ENCODE measurements around the gene MCF2L.
"Not testable (repeated sequence)": the region's sequence is repeated elsewhere in the genome, so short reads cannot be mapped to it uniquely, and the experiment has no call there.

Gene MCF2L

DNA sequence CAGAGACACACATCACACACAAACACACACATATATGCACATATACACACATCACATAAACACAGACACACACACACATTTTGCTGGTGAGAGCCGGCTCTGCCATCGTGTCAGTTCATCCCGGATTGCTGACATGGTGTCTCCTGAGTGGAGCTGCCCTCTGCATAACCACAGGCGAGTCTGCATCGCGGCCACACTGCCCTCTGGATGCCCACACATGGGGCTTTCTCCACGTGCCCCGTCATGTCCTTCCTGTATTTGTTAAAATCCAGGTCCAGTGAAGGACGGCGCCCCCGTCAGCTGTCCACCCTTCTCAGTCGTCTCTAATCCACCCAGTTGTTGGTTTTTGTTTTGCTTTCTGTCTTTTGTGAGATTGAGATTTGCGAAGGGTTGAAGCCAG is 84.0 kb downstream of the MCF2L start:
- no peak overlapping the region for H3K4me3 Mint-ChIP-seq
- no peak overlapping the region for H3K27ac Mint-ChIP-seq
- H3K36me3 Mint-ChIP-seq, result no peaks in the 10 kb centered on the region

DNA sequence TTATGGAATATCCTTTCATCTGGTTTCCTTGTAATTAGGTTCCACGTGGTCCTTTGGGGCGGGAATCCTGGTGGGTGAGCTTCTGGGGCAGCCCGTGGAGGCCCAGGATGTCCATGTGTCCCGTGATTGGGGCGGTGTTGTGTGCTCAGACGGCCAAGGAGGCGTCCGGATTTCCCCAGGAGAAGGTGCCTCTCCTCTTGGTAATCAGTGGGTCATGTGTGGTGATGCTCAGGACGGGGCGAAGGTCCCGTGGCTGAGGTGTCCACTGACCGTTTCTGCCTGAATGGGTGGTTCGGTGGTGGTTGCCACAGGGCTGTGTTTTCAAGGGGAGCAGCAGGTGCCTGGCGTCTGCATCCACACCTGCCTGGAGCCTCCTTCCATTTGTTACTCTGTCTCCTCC is 84.4 kb downstream of the MCF2L start:
- no peak overlapping the region for H3K4me3 Mint-ChIP-seq
- H3K36me3 Mint-ChIP-seq, result no peaks in the 10 kb centered on the region
- no peaks in the 10 kb centered on the region for H3K9me3 Mint-ChIP-seq (ENCODE audit: low read depth)
- H3K27me3 Mint-ChIP-seq, result no peaks in the 10 kb centered on the region
- H3K4me1 Mint-ChIP-seq (ENCODE audit: low read depth), result no peaks in the 10 kb centered on the region
- H3K27ac Mint-ChIP-seq, result no peak overlapping the region

More for the DNA sequence above, 84.0 kb downstream of the MCF2L start:
- Mint-ChIP-seq H3K27me3 (no peaks in the 10 kb centered on the region), H3K9me3 (ENCODE audit: low read depth) (no peaks in the 10 kb centered on the region), H3K4me1 (ENCODE audit: low read depth) (no peaks in the 10 kb centered on the region)

GRCh38 chr13:113053801-113054604 is 85.0 kb downstream of the MCF2L start:
- Mint-ChIP-seq H3K36me3 (no peaks in the 10 kb centered on the region), H3K27me3 (no peaks in the 10 kb centered on the region), H3K9me3 (ENCODE audit: low read depth) (no peaks in the 10 kb centered on the region), H3K4me3 (no peak overlapping the region), H3K27ac (no peak overlapping the region), H3K4me1 (ENCODE audit: low read depth) (no peaks in the 10 kb centered on the region)

DNA sequence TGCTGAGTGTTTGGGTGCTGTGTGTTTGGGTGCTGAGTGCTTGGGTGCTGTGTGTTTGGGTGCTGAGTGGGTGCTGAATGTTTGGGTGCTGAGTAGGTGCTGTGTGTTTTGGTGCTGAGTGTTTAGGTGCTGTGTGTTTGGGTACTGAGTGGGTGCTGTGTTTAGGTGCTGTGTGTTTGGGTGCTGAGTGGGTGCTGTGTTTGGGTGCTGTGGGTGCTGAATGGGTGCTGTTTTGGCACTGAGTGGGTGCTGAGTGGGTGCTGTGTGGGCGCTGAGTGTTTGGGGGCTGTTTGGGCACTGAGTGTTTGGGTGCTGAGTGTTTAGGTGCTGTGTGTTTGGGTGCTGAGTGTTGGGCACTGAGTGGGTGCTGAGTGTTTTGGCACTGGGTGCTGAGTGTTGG is 88.1 kb downstream of the MCF2L start:
- Mint-ChIP-seq H3K27ac (no peak overlapping the region), H3K4me3 (no peak overlapping the region), H3K4me1 (ENCODE audit: low read depth) (no peaks in the 10 kb centered on the region), H3K27me3 (no peaks in the 10 kb centered on the region), H3K9me3 (ENCODE audit: low read depth) (no peaks in the 10 kb centered on the region), H3K36me3 (no peaks in the 10 kb centered on the region)

DNA sequence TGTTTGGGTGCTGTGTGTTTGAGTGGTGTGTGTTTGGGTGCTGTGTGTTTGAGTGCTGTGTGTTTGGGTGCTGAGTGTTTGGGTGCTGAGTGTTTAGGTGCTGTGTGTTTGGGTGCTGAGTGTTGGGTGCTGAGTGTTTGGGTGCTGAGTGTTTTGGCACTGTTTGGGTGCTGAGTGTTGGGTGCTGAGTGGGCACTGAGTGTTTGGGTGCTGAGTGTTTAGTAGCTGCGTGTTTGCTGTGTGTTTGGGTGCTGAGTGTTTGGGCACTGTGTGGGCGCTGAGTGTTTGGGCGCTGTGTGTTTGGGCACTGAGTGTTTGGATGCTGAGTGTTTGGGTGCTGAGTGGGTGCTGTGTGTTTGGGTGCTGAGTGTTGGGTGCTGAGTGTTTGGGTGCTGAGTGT is 88.5 kb downstream of the MCF2L start:
- H3K27ac Mint-ChIP-seq; H3K36me3 Mint-ChIP-seq; H3K27me3 Mint-ChIP-seq; H3K9me3 Mint-ChIP-seq (ENCODE audit: low read depth); H3K4me3 Mint-ChIP-seq; H3K4me1 Mint-ChIP-seq (ENCODE audit: low read depth): not testable (repeated sequence)

DNA sequence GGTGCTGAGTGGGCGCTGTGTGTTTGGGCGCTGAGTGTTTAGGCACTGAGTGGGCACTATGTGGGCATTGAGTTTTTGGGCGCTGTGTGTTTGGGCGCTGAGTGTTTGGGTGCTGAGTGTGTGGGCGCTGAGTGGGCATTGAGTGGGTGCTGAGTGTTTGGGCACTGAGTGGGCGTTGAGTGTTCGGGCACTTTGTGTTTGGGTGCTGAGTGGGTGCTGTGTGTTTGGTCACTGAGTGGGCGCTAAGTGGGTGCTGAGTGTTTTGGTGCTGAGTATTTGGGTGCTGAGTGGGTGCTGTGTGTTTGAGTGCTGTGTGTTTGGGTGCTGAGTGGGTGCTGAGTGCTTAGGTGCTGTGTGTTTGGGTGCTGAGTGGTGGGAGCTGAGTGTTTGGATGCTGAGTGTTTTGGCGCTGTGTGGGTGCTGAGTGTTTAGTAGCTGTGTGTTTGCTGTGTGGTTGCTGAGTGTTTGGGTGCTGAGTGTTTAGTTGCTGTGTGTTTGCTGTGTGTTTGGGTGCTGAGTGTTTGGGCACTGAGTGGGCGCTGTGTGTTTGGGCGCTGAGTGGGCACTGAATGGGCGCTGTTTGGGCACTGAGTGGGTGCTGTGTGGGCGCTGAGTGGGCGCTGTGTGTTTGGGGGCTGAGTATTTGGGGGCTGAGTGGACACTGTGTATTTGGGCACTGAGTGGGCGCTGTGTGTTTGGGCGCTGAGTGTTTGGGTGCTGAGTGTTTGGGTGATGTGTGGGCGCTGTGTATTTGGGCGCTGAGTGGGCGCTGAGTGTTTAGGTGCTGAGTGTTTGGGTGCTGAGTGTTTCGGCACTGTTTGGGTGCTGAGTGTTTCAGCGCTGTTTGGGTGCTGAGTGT is 89.3 kb downstream of the MCF2L start:
- Mint-ChIP-seq H3K4me1 (ENCODE audit: low read depth) (no peaks in the 10 kb centered on the region), H3K4me3 (no peak overlapping the region)

DNA sequence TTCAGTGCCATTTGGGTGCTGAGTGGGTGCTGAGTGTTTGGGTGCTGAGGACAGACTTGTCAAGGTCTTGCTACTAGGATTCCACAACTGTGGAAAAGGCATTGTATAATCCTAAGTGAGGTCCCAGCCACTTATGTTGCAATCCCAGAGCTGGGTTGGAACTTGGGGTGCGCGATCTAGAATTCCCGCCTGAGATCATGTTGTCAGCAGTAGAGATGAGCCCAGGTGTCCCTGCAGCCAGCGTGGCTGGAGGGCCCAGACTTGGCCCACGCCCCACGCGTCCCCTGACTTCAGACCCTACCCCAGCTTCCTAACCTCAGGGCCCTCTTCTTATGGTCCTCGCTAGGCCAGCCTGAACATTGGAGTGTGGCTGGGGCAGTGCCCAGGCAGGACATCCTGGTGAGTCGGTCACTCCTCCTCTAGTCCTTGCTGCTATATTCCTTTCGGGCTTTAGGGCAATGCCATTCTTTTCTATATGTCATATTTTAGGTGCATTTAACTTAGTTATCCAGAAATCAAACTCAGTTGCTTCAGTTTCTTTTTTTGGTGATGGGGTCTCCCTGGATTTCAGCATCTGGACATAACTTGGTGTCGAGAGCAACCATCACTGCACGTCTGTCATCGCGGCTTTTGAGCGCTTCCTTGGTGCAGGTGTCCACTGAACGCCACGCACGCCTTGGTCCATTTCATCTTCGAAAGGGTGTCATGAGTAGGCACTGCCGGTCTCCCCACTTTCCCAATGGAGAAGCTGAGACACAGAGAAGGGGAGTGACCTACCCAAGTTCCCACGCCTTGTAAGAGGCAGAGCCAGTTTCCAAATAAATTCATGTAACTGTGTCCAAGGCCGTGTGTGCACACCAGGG is 90.2 kb downstream of the MCF2L start:
- H3K27me3 Mint-ChIP-seq, result no peaks in the 10 kb centered on the region
- H3K27ac Mint-ChIP-seq, result no peak overlapping the region
- H3K4me1 Mint-ChIP-seq (ENCODE audit: low read depth), result no peaks in the 10 kb centered on the region
- H3K4me3 Mint-ChIP-seq, result no peak overlapping the region
- H3K9me3 Mint-ChIP-seq (ENCODE audit: low read depth), result no peaks in the 10 kb centered on the region
- no peaks in the 10 kb centered on the region for H3K36me3 Mint-ChIP-seq

More for the DNA sequence above, 89.3 kb downstream of the MCF2L start:
- Mint-ChIP-seq H3K9me3 (ENCODE audit: low read depth) (no peaks in the 10 kb centered on the region), H3K36me3 (no peaks in the 10 kb centered on the region), H3K27me3 (no peaks in the 10 kb centered on the region), H3K27ac (no peak overlapping the region)

DNA sequence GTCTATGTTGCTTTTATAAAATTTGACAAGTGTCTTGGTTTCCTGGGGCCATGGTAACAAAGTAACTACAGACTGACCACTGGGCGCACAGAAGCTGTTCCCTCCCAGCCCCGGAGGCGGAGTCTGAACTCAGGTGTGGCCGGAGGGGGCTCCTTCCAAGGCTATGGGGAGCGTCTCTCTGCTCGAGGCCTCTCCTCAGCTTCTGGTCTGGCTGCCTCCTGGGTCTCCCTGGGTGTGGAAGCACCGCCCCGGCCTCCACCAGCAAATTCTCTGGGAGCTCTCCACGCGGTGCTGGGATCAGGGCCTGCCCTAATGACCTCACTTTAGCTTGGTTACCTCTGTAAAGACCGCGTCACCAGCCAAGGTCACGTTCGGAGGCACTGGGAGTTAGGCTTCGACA is 90.9 kb downstream of the MCF2L start:
- Mint-ChIP-seq H3K4me1 (ENCODE audit: low read depth) (no peaks in the 10 kb centered on the region), H3K27me3 (no peaks in the 10 kb centered on the region), H3K9me3 (ENCODE audit: low read depth) (no peaks in the 10 kb centered on the region), H3K36me3 (peaks cover 2% of the 10 kb centered on the region), H3K4me3 (no peak overlapping the region), H3K27ac (no peak overlapping the region)

GRCh38 chr13:113060557-113061270 is 91.7 kb downstream of the MCF2L start:
- Mint-ChIP-seq H3K36me3 (peaks cover 2% of the 10 kb centered on the region), H3K27me3 (no peaks in the 10 kb centered on the region), H3K4me3 (no peak overlapping the region), H3K9me3 (ENCODE audit: low read depth) (no peaks in the 10 kb centered on the region), H3K27ac (no peak overlapping the region), H3K4me1 (ENCODE audit: low read depth) (no peaks in the 10 kb centered on the region)

- Mint-ChIP-seq H3K36me3 (peaks cover 2% of the 10 kb centered on the region), H3K27me3 (no peaks in the 10 kb centered on the region), H3K27ac (no peak overlapping the region), H3K9me3 (ENCODE audit: low read depth) (no peaks in the 10 kb centered on the region), H3K4me3 (no peak overlapping the region), H3K4me1 (ENCODE audit: low read depth) (no peaks in the 10 kb centered on the region)
Observed at GRCh38 chr13:113061271-113061625, 92.2 kb downstream of the MCF2L start.

DNA sequence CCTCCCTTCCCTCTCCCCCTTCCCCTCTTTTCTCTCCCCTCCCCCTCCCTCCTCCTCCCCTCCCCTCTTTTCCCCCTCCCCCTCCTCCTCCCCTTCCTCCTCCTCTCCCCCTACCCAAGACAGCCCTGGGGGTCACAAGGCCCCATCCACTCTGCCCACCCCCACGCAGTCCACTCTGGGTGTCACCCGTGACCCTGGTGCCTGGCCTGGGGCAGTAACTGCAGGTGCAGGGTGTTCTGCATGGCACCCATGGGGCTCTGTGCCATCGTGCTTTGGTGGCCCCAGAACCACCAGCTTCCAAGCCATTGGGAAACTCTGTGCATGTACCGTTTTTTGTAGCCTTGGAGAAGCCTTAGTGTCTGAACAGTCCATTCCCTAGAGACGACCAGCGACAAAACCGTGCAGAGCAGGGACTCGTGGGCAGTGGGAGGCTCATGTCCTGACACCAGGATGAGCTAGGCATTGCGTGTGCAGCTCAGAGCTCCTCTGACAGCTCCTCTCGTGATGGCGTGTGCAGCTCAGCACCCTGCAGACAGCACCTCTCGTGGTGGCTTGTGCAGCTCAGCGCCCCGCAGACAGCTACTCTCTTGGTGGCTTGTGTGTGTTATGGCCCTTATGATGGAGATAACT is 92.9 kb downstream of the MCF2L start:
- Mint-ChIP-seq H3K4me3 (no peak overlapping the region), H3K9me3 (ENCODE audit: low read depth) (no peaks in the 10 kb centered on the region), H3K27ac (no peak overlapping the region), H3K36me3 (peaks cover 2% of the 10 kb centered on the region), H3K27me3 (no peaks in the 10 kb centered on the region), H3K4me1 (ENCODE audit: low read depth) (no peaks in the 10 kb centered on the region)

DNA sequence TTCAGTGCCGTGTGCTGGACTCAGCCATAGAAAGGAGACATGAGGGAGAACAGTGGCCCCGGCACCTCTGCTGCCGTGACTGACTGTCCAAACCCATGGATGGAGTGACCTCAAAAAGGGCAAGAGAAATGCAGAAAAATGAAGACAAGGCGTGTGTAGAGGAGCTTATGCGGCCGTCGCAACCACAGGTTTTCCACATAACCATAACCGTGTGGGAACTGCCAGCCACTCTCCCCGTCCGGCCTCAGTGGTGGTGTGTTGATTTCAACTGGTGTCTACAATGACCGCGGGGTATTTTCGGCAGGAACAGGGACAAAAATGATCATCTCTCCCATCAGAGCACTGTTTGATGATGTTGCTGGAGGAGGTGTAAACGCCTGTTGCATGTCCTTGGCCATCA is 93.7 kb downstream of the MCF2L start:
- Mint-ChIP-seq H3K9me3 (ENCODE audit: low read depth) (no peaks in the 10 kb centered on the region), H3K4me1 (ENCODE audit: low read depth) (no peaks in the 10 kb centered on the region), H3K4me3 (no peak overlapping the region), H3K36me3 (peaks cover 2% of the 10 kb centered on the region), H3K27me3 (no peaks in the 10 kb centered on the region), H3K27ac (no peak overlapping the region)

GRCh38 chr13:113063091-113063491 is 94.1 kb downstream of the MCF2L start:
- H3K27ac Mint-ChIP-seq, result no peak overlapping the region

DNA sequence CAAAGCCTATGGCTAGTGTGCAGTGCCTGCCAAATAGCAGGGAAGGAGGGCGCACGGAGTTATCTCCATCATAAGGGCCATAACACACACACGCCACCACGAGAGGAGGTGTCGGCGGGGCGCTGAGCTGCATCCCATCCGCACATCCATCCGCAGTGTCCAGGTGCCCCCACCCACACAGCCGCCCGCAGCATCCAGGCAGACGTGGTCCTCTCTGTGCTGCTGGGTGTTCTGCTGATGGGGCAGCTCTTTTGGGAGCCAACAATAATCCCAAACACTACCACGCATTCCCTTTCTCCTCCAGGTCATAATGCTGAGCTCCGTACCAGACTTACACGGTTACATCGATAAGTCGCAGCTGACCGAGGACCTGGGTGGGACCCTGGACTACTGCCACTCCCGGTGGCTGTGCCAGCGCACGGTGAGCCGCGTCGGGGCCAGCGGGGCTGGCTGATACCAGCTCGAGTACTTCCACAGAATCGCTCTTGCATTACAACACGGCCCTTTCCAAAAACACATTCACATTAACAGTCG is 95.1 kb downstream of the MCF2L start:
- no peaks in the 10 kb centered on the region for H3K27me3 Mint-ChIP-seq
- H3K9me3 Mint-ChIP-seq (ENCODE audit: low read depth), result no peaks in the 10 kb centered on the region
- no peak overlapping the region for H3K4me3 Mint-ChIP-seq
- H3K4me1 Mint-ChIP-seq (ENCODE audit: low read depth), result no peaks in the 10 kb centered on the region
- H3K36me3 Mint-ChIP-seq, result peaks cover 2% of the 10 kb centered on the region
- H3K27ac Mint-ChIP-seq, result no peak overlapping the region

More at GRCh38 chr13:113063091-113063491, 94.1 kb downstream of the MCF2L start:
- no peaks in the 10 kb centered on the region for H3K4me1 Mint-ChIP-seq (ENCODE audit: low read depth)
- no peaks in the 10 kb centered on the region for H3K9me3 Mint-ChIP-seq (ENCODE audit: low read depth)
- peaks cover 2% of the 10 kb centered on the region for H3K36me3 Mint-ChIP-seq
- H3K27me3 Mint-ChIP-seq, result no peaks in the 10 kb centered on the region
- no peak overlapping the region for H3K4me3 Mint-ChIP-seq
